H1 (cell line): ENCODE measurements around the gene SLC6A6. TPM values are rescaled to one million over a fixed set of nuclear protein-coding genes. Genes with fewer than 3 reads are reported as not detected.

Experiments
- CTCF ChIA-PET: fragments of 300-600 bp; sonication (Branson Sonifier 250); formaldehyde crosslinking; loops from one replicate; lab custom pipeline; 2021; ENCODE audit not compliant: partially characterized antibody; lab: Charles Lee
- POLR2A ChIA-PET: fragments of 300-600 bp; sonication (Branson Sonifier 250); formaldehyde crosslinking; loops from one replicate; lab custom pipeline; 2021; ENCODE audit warnings: inconsistent platforms; ENCODE audit not compliant: partially characterized antibody; lab: Charles Lee
- DNase-seq, 2 experiments: peaks; one replicate each; pipeline versions ENCODE4 v3.0.0 to v3.0.0-alpha.2; 2010 to 2022; ENCODE audit warnings: low spot score in 2 of 2, low read depth in 1 of 2, mixed read lengths in 1 of 2
- FAIRE-seq: peaks from 2 replicates; lab custom pipeline; 2011; peaks lifted over from hg19 to GRCh38; lab: Jason Lieb, UNC
- H2AFZ ChIP-seq: 2 replicates; pipeline ENCODE4 v1.8.1; 2012; ENCODE audit warnings: low read length, inconsistent platforms
- H2AK5ac ChIP-seq: 2 replicates; pipeline ENCODE4 v1.6.1; 2013; ENCODE audit warnings: low read depth, low read length
- H2BK120ac ChIP-seq: replicated peaks from 2 replicates; pipeline ENCODE3; 2013; ENCODE audit warnings: low read depth, low read length, inconsistent platforms
- H2BK12ac ChIP-seq: 2 replicates; pipeline ENCODE4 v1.6.1; 2013; ENCODE audit warnings: low read depth, low read length
- H2BK15ac ChIP-seq: 2 replicates; pipeline ENCODE4 v1.6.1; 2013; ENCODE audit warnings: low read length
- H2BK20ac ChIP-seq: 2 replicates; pipeline ENCODE4 v1.6.1; 2013; ENCODE audit warnings: low read length
- H2BK5ac ChIP-seq: 2 replicates; pipeline ENCODE4 v1.6.1; 2013; ENCODE audit warnings: low read depth, low read length
- H3K14ac ChIP-seq: 2 replicates; pipeline ENCODE4 v1.6.1; 2013; ENCODE audit warnings: inconsistent platforms; ENCODE audit not compliant: insufficient read length
- H3K18ac ChIP-seq: 2 replicates; pipeline ENCODE4 v1.6.1; 2013; ENCODE audit warnings: low read length; ENCODE audit errors: extremely low read depth
- H3K23ac ChIP-seq: 2 replicates; pipeline ENCODE4 v1.6.1; 2013; ENCODE audit warnings: inconsistent platforms; ENCODE audit not compliant: insufficient read length
- H3K23me2 ChIP-seq: 2 replicates; pipeline ENCODE4 v1.6.1; 2013; ENCODE audit warnings: low read depth, low read length
- H3K27ac ChIP-seq: 2 replicates; pipeline ENCODE4 v1.6.1; 2011; ENCODE audit warnings: low read depth, low read length, inconsistent platforms
- H3K27me3 ChIP-seq, 4 experiments: replicated peaks in 1 of 4; 1 replicate in 1 of 4; 2 replicates in 3 of 4; pipeline versions ENCODE4 v1.6.1 to v1.8.1; 2011 to 2013; ENCODE audit warnings: low read length in 3 of 4, mild to moderate bottlenecking in 3 of 4, inconsistent platforms in 2 of 4, mixed read lengths in 2 of 4, moderate library complexity in 1 of 4; ENCODE audit not compliant: control insufficient read depth in 3 of 4, insufficient read depth in 3 of 4; ENCODE audit errors: extremely low read depth in 1 of 4
- H3K36me3 ChIP-seq, 4 experiments: 2 replicates each; pipeline versions ENCODE4 v1.6.1 to v1.8.1; 2011 to 2013; ENCODE audit warnings: mild to moderate bottlenecking in 4 of 4, low read length in 3 of 4, moderate library complexity in 2 of 4, control low read depth in 1 of 4, inconsistent platforms in 1 of 4; ENCODE audit not compliant: insufficient read depth in 4 of 4, control insufficient read depth in 2 of 4
- H3K4ac ChIP-seq: replicated peaks from 2 replicates; pipeline ENCODE3; 2013; ENCODE audit warnings: low read length, low read depth, mixed read lengths, inconsistent platforms; ENCODE audit not compliant: insufficient read length
- H3K4me1 ChIP-seq, 4 experiments: replicated peaks in 1 of 4; 1 replicate in 1 of 4; 2 replicates in 3 of 4; pipeline versions ENCODE4 v1.6.1 to v1.8.1; 2011 to 2013; ENCODE audit warnings: low read length in 3 of 4, inconsistent platforms in 2 of 4, mixed read lengths in 1 of 4; ENCODE audit not compliant: insufficient read depth in 4 of 4, control insufficient read depth in 3 of 4
- H3K4me2 ChIP-seq, 2 experiments: 2 replicates each; pipeline versions ENCODE4 v1.6.1 to v1.8.1; 2011 to 2013; ENCODE audit warnings: low read depth in 2 of 2, low read length in 2 of 2, control low read depth in 1 of 2, inconsistent platforms in 1 of 2, mild to moderate bottlenecking in 1 of 2; ENCODE audit not compliant: insufficient read depth in 1 of 2
- H3K4me3 ChIP-seq, 4 experiments: fragments of 200-600, 300-600 bp in 1 of 4; sonication (generic), shearing (Covaris generic), sonication (Bioruptor Twin) in 1 of 4; 2 replicates each; pipeline versions ENCODE4 v1.5.1 to v1.8.1; 2011 to 2016; ENCODE audit warnings: low read length in 4 of 4, low read depth in 3 of 4, control low read depth in 2 of 4, inconsistent platforms in 2 of 4, mild to moderate bottlenecking in 2 of 4, mixed read lengths in 1 of 4, moderate library complexity in 1 of 4; ENCODE audit not compliant: insufficient read depth in 2 of 4; ENCODE audit errors: extremely low read depth in 1 of 4
- H3K56ac ChIP-seq: replicated peaks from 2 replicates; pipeline ENCODE3; 2013; ENCODE audit warnings: low read depth, mild to moderate bottlenecking, mixed read lengths, low read length, inconsistent platforms; ENCODE audit not compliant: insufficient read length
- H3K79me1 ChIP-seq: 2 replicates; pipeline ENCODE4 v1.6.1; 2013; ENCODE audit warnings: low read depth, low read length, control low read depth
- H3K79me2 ChIP-seq, 2 experiments: 2 replicates each; pipeline versions ENCODE4 v1.6.1 to v1.8.1; 2012 to 2013; ENCODE audit warnings: low read length in 2 of 2, mild to moderate bottlenecking in 2 of 2, inconsistent platforms in 1 of 2; ENCODE audit not compliant: insufficient read depth in 2 of 2, control insufficient read depth in 1 of 2
- H3K9ac ChIP-seq, 4 experiments: replicated peaks in 1 of 4; 1 replicate in 1 of 4; 2 replicates in 3 of 4; pipeline versions ENCODE4 v1.6.1 to v1.8.1; 2011 to 2013; ENCODE audit warnings: low read depth in 3 of 4, low read length in 3 of 4, control low read depth in 2 of 4, mild to moderate bottlenecking in 2 of 4, moderate library complexity in 2 of 4, inconsistent platforms in 1 of 4; ENCODE audit errors: extremely low read depth in 1 of 4
- H3K9me3 ChIP-seq, 2 experiments: 2 replicates each; pipeline versions ENCODE4 v1.6.1 to v1.8.1; 2012 to 2013; ENCODE audit warnings: mild to moderate bottlenecking in 2 of 2, moderate library complexity in 2 of 2, control low read depth in 1 of 2, inconsistent platforms in 1 of 2, low read depth in 1 of 2, low read length in 1 of 2, mixed read lengths in 1 of 2; ENCODE audit not compliant: insufficient read depth in 2 of 2
- H4K20me1 ChIP-seq, 2 experiments: replicated peaks in 1 of 2; 2 replicates each; pipeline versions ENCODE3 to v1.8.1; 2011 to 2013; ENCODE audit warnings: inconsistent platforms in 2 of 2, low read length in 2 of 2, mild to moderate bottlenecking in 1 of 2; ENCODE audit not compliant: insufficient read depth in 2 of 2, control insufficient read depth in 1 of 2
- H4K5ac ChIP-seq: 2 replicates; pipeline ENCODE4 v1.6.1; 2013; ENCODE audit warnings: low read length, low read depth, mixed read lengths, inconsistent platforms; ENCODE audit not compliant: insufficient read length
- H4K8ac ChIP-seq: 2 replicates; pipeline ENCODE4 v1.8.0; 2013; ENCODE audit warnings: mild to moderate bottlenecking, moderate library complexity, low read length, inconsistent platforms; ENCODE audit not compliant: insufficient read depth; ENCODE audit errors: extremely low read depth
- H4K91ac ChIP-seq: replicated peaks from 2 replicates; pipeline ENCODE3; 2013; ENCODE audit warnings: low read length, mixed read lengths, inconsistent platforms; ENCODE audit not compliant: insufficient read length
- ATF3 ChIP-seq: IDR thresholded peaks from 2 replicates; pipeline ENCODE4 v1.6.1; 2011; ENCODE audit warnings: low read depth, mild to moderate bottlenecking, low read length; ENCODE audit not compliant: insufficient read depth
- CHD2 ChIP-seq: IDR thresholded peaks from 2 replicates; pipeline ENCODE4 v1.6.1; 2012; ENCODE audit warnings: low read length, improper control_type of control experiment
- EGR1 ChIP-seq: IDR thresholded peaks from 2 replicates; pipeline ENCODE4 v1.6.1; 2011; ENCODE audit warnings: low read depth, low read length, borderline replicate concordance
- FOSL1 ChIP-seq: IDR thresholded peaks from 2 replicates; pipeline ENCODE4 v1.6.1; 2011; ENCODE audit warnings: mild to moderate bottlenecking, low read depth, low read length, moderate library complexity; ENCODE audit not compliant: insufficient read depth
- GTF2F1 ChIP-seq: IDR thresholded peaks from 2 replicates; pipeline ENCODE4 v1.6.1; 2012; ENCODE audit warnings: low read depth, low read length, improper control_type of control experiment, borderline replicate concordance
- JUND ChIP-seq: IDR thresholded peaks from 2 replicates; pipeline ENCODE4 v1.6.1; 2011; ENCODE audit warnings: mild to moderate bottlenecking, improper control_type of control experiment, low read length
- PHF8 ChIP-seq: fragments of 200-600 bp; sonication (generic); conservative IDR thresholded peaks from 2 replicates; pipeline ENCODE4 v1.7.1; 2012; ENCODE audit warnings: low read depth, mild to moderate bottlenecking, inconsistent platforms, low read length, moderate library complexity
- POLR2AphosphoS5 ChIP-seq: IDR thresholded peaks from 2 replicates; pipeline ENCODE4 v1.6.1; 2011; ENCODE audit warnings: low read depth, low read length
- SP4 ChIP-seq: IDR thresholded peaks from 2 replicates; pipeline ENCODE4 v1.6.1; 2012; ENCODE audit warnings: low read length, inconsistent platforms
- SRF ChIP-seq: IDR thresholded peaks from 2 replicates; pipeline ENCODE4 v1.6.1; 2011; ENCODE audit warnings: mild to moderate bottlenecking, low read depth, low read length, moderate library complexity
- SUZ12 ChIP-seq: fragments of 200-600 bp; sonication (generic); IDR thresholded peaks from 2 replicates; pipeline ENCODE4 v1.6.1; 2012; ENCODE audit warnings: mild to moderate bottlenecking, inconsistent platforms, low read length, moderate library complexity, mixed read lengths
- TEAD4 ChIP-seq: IDR thresholded peaks from 2 replicates; pipeline ENCODE4 v1.6.1; 2012; ENCODE audit warnings: low read depth, low read length, inconsistent platforms, mixed read lengths
- WGBS, 2 experiments: shearing (Covaris generic) in 1 of 2; methylation state at CpG; one replicate each; pipeline versions ENCODE4 v1.1.6 to v1.1.7; 2013 to 2015; ENCODE audit warnings: low lambda C conversion rate in 2 of 2, mixed read lengths in 2 of 2, inconsistent platforms in 1 of 2, low coverage in 1 of 2, missing lambda C conversion rate in 1 of 2; ENCODE audit not compliant: insufficient replicate concordance in 2 of 2, insufficient coverage in 1 of 2, insufficient read length in 1 of 2; ENCODE audit errors: extremely low coverage in 1 of 2, missing lambda C conversion rate in 1 of 2; 5-methylcytosine and 5-hydroxymethylcytosine counted together
- polyA plus RNA-seq, 7 experiments: library from polyadenylated mRNA; depleted of rRNA in 3 of 7; stranded (reverse) in 5 of 7; unstranded in 2 of 7; fragments of >200 nt in 5 of 7; fragments of 200-250 nt in 2 of 7; gene quantifications; 1 replicate in 5 of 7; 2 replicates in 1 of 7; 4 replicates in 1 of 7; pipeline versions ENCODE4 v1.2.1 to v1.2.3, GENCODE V29; 2011 to 2013; ENCODE audit warnings: missing spikeins in 2 of 7, mixed read lengths in 2 of 7
- total RNA-seq: library from RNA; stranded (reverse); fragmentation: NEBNext Ultra II Directional; extraction: Animal tissue kit (Norgen Biotek cat#: 25700); gene quantifications from 2 replicates; pipeline ENCODE4 v1.2.1, GENCODE V29; 2021

The SLC6A6 gene
- total and polyA plus RNA-seq, 2 of the 8 experiments (the other 6 are each of a cell fraction or from before 2014, with no cell fraction given): 66.2 to 144 TPM

GRCh38 chr3:14411166-14411526 is 8.7 kb downstream of the SLC6A6 start:
- no peak overlapping the region for H3K4me3 ChIP-seq
- no peaks in the 10 kb centered on the region for H3K27me3 ChIP-seq
- DNase-seq (no peak), FAIRE-seq (no peak)
- no peak overlapping the region for H2BK20ac ChIP-seq
- WGBS, 2 experiments: 81% methylated on average over 9 of the region's 9 CpGs; no CpG with 5 or more reads in 1 of the 2 experiments
- H3K18ac ChIP-seq: no peak overlapping the region
- peaks cover 0 to 12% (median 4%) of the 10 kb centered on the region in 4 experiments; a peak in 3 of 8 replicates for H3K36me3 ChIP-seq
- no peak overlapping the region for H3K14ac ChIP-seq
- POLR2A ChIA-PET: interaction anchor here (0.6 to 3.2 kb wide), 6 partner anchors 9 to 41 kb away, joined by 3 to 24 read pairs (median 3); partner anchors contain the start of gene SLC6A6
- H3K23me2 ChIP-seq: no peaks in the 10 kb centered on the region
- CTCF ChIA-PET: interaction anchor here (0.7 to 3.4 kb wide), 19 partner anchors 10 to 208 kb away, joined by 3 to 16 read pairs (median 4); no protein-coding TSS in a partner anchor
- no peak overlapping the region for H3K27ac ChIP-seq
- no peak overlapping the region for H4K91ac ChIP-seq
- 0 out of 2 replicates have a peak overlapping the region, but pooled peaks have one; percentile 16 for H2BK5ac ChIP-seq
- H3K9me3 ChIP-seq: no peaks in the 10 kb centered on the region
- H2AK5ac ChIP-seq: peak overlapping the region; percentile 80
- TF ChIP-seq TEAD4: no peak
- no peak for TF ChIP-seq JUND
- no peak for TF ChIP-seq FOSL1
- no peak for TF ChIP-seq SUZ12
- no peak for TF ChIP-seq CHD2
- no peak for TF ChIP-seq POLR2AphosphoS5
- no peak for TF ChIP-seq GTF2F1
- no peak for TF ChIP-seq EGR1
- TF ChIP-seq SP4: no peak
- TF ChIP-seq ATF3: no peak
- no peak for TF ChIP-seq PHF8
- TF ChIP-seq SRF: no peak
- no peak overlapping the region for H2AFZ ChIP-seq
- peak overlapping the region; percentile 72; the same call in 1 of the 2 replicates for H2BK15ac ChIP-seq
- H4K20me1 ChIP-seq: peaks cover 15 to 48% of the 10 kb centered on the region in 2 experiments
- no peak overlapping the region for H4K8ac ChIP-seq
- H3K56ac ChIP-seq: no peak overlapping the region
- no peak overlapping the region for H4K5ac ChIP-seq
- H3K4me1 ChIP-seq: peaks cover 13 to 23% (median 19%) of the 10 kb centered on the region in 4 experiments
- peaks cover 13 to 80% of the 10 kb centered on the region in 2 experiments for H3K79me2 ChIP-seq
- no peak overlapping the region for H2BK120ac ChIP-seq
- no peak overlapping the region for H3K9ac ChIP-seq
- peaks cover 37% of the 10 kb centered on the region for H3K79me1 ChIP-seq
- H3K4ac ChIP-seq: no peak overlapping the region
- H3K4me2 ChIP-seq: no peak overlapping the region
- H3K23ac ChIP-seq: no peak overlapping the region
- no peak overlapping the region for H2BK12ac ChIP-seq
